ENCODE results near the gene FANCD2OS.
"Not testable (repeated sequence)": the region's sequence is repeated elsewhere in the genome, so short reads cannot be mapped to it uniquely, and the experiment has no call there.

The FANCD2OS gene

GRCh38 chr3:10108091-10108490, at the start of gene FANCD2OS:
FANCD2OS (minus strand) TSS chr3:10108255; CDS start chr3:10104774, 3,481 bp downstream.
- Mint-ChIP-seq H3K4me1 (ENCODE audit: low read depth) (no peaks in the 10 kb centered on the region), H3K4me3 (no peak within 1 kb of the TSS), H3K36me3 (ENCODE audit: low read depth) (peaks cover 16% of the 10 kb centered on the region), H3K27ac (no peak within 1 kb of the TSS), H3K27me3 (no peaks in the 10 kb centered on the region), H3K9me3 (no peaks in the 10 kb centered on the region)
- DNase-seq = no peak

GRCh38 chr3:10157031-10157430, 49.0 kb upstream of the FANCD2OS start:
- Mint-ChIP-seq H3K27me3 (no peaks in the 10 kb centered on the region), H3K4me3 (no peak overlapping the region), H3K27ac (no peak overlapping the region), H3K36me3 (ENCODE audit: low read depth) (peaks cover 38% of the 10 kb centered on the region), H3K4me1 (ENCODE audit: low read depth) (peaks cover 1% of the 10 kb centered on the region), H3K9me3 (no peaks in the 10 kb centered on the region)
- no peak for DNase-seq

GRCh38 chr3:10155658-10156057, 47.6 kb upstream of the FANCD2OS start:
- DNase-seq = no peak
- H3K4me3 Mint-ChIP-seq = no peak overlapping the region
- no peak overlapping the region for H3K27ac Mint-ChIP-seq
- no peaks in the 10 kb centered on the region for H3K9me3 Mint-ChIP-seq
- H3K27me3 Mint-ChIP-seq = no peaks in the 10 kb centered on the region
- H3K36me3 Mint-ChIP-seq (ENCODE audit: low read depth) = peaks cover 51% of the 10 kb centered on the region
- H3K4me1 Mint-ChIP-seq (ENCODE audit: low read depth) = peaks cover 1% of the 10 kb centered on the region

GRCh38 chr3:10155123-10155472, 47.0 kb upstream of the FANCD2OS start:
- Mint-ChIP-seq H3K9me3 (no peaks in the 10 kb centered on the region), H3K36me3 (ENCODE audit: low read depth) (peaks cover 57% of the 10 kb centered on the region)

GRCh38 chr3:10154335-10155122, 46.5 kb upstream of the FANCD2OS start:
- no peak overlapping the region for H3K4me3 Mint-ChIP-seq
- no peaks in the 10 kb centered on the region for H3K27me3 Mint-ChIP-seq
- H3K9me3 Mint-ChIP-seq = no peaks in the 10 kb centered on the region
- H3K27ac Mint-ChIP-seq = peak overlapping the region; percentile 63
- H3K4me1 Mint-ChIP-seq (ENCODE audit: low read depth) = peaks cover 1% of the 10 kb centered on the region
- DNase-seq = no peak
- H3K36me3 Mint-ChIP-seq (ENCODE audit: low read depth) = peaks cover 63% of the 10 kb centered on the region

More at GRCh38 chr3:10155123-10155472, 47.0 kb upstream of the FANCD2OS start:
- DNase-seq = no peak
- Mint-ChIP-seq H3K27me3 (no peaks in the 10 kb centered on the region), H3K4me1 (ENCODE audit: low read depth) (peaks cover 1% of the 10 kb centered on the region), H3K4me3 (no peak overlapping the region), H3K27ac (no peak overlapping the region)

GRCh38 chr3:10150987-10151386, 42.9 kb upstream of the FANCD2OS start:
- DNase-seq = no peak
- Mint-ChIP-seq H3K36me3 (ENCODE audit: low read depth) (peaks cover 90% of the 10 kb centered on the region), H3K4me1 (ENCODE audit: low read depth) (peaks cover 12% of the 10 kb centered on the region), H3K9me3 (no peaks in the 10 kb centered on the region), H3K27me3 (no peaks in the 10 kb centered on the region), H3K4me3 (no peak overlapping the region), H3K27ac (no peak overlapping the region)

GRCh38 chr3:10149226-10149625, 41.2 kb upstream of the FANCD2OS start:
- H3K4me3 Mint-ChIP-seq = no peak overlapping the region
- H3K27ac Mint-ChIP-seq = peak overlapping the region; percentile 77
- H3K9me3 Mint-ChIP-seq = no peaks in the 10 kb centered on the region
- DNase-seq = no peak
- H3K4me1 Mint-ChIP-seq (ENCODE audit: low read depth) = peaks cover 18% of the 10 kb centered on the region
- no peaks in the 10 kb centered on the region for H3K27me3 Mint-ChIP-seq
- peaks cover 85% of the 10 kb centered on the region for H3K36me3 Mint-ChIP-seq (ENCODE audit: low read depth)

- H3K36me3 Mint-ChIP-seq (ENCODE audit: low read depth) = peaks cover 76% of the 10 kb centered on the region
- H3K27ac Mint-ChIP-seq = peak overlapping the region; percentile 45
- no peaks in the 10 kb centered on the region for H3K9me3 Mint-ChIP-seq
- peak overlapping the region; percentile 63 for H3K4me3 Mint-ChIP-seq
- no peaks in the 10 kb centered on the region for H3K27me3 Mint-ChIP-seq
- DNase-seq = no peak
- H3K4me1 Mint-ChIP-seq (ENCODE audit: low read depth) = peaks cover 35% of the 10 kb centered on the region
Observed at GRCh38 chr3:10145685-10146084, 37.6 kb upstream of the FANCD2OS start.

- peaks cover 51% of the 10 kb centered on the region for H3K36me3 Mint-ChIP-seq (ENCODE audit: low read depth)
- H3K9me3 Mint-ChIP-seq = no peaks in the 10 kb centered on the region
- peaks cover 32% of the 10 kb centered on the region for H3K4me1 Mint-ChIP-seq (ENCODE audit: low read depth)
- DNase-seq = peak; percentile 42
- peak overlapping the region; percentile 89 for H3K4me3 Mint-ChIP-seq
- no peaks in the 10 kb centered on the region for H3K27me3 Mint-ChIP-seq
- peak overlapping the region; percentile 97 for H3K27ac Mint-ChIP-seq
Observed at GRCh38 chr3:10142707-10143560, 34.9 kb upstream of the FANCD2OS start.

- Mint-ChIP-seq H3K36me3 (ENCODE audit: low read depth) (peaks cover 35% of the 10 kb centered on the region), H3K27me3 (no peaks in the 10 kb centered on the region), H3K27ac (peak overlapping the region; percentile 97), H3K4me3 (peak overlapping the region; percentile 89), H3K9me3 (no peaks in the 10 kb centered on the region), H3K4me1 (ENCODE audit: low read depth) (peaks cover 26% of the 10 kb centered on the region)
- no peak for DNase-seq
Observed at GRCh38 chr3:10140996-10141546, 33.0 kb upstream of the FANCD2OS start.

GRCh38 chr3:10137178-10137577, 29.1 kb upstream of the FANCD2OS start:
- no peaks in the 10 kb centered on the region for H3K9me3 Mint-ChIP-seq
- H3K27ac Mint-ChIP-seq = no peak overlapping the region
- no peak for DNase-seq
- H3K36me3 Mint-ChIP-seq (ENCODE audit: low read depth) = peaks cover 6% of the 10 kb centered on the region
- H3K4me1 Mint-ChIP-seq (ENCODE audit: low read depth) = peaks cover 6% of the 10 kb centered on the region
- H3K4me3 Mint-ChIP-seq = no peak overlapping the region
- H3K27me3 Mint-ChIP-seq = no peaks in the 10 kb centered on the region

- no peak for DNase-seq
- H3K36me3 Mint-ChIP-seq (ENCODE audit: low read depth) = no peaks in the 10 kb centered on the region
- H3K4me1 Mint-ChIP-seq (ENCODE audit: low read depth) = peaks cover 6% of the 10 kb centered on the region
- H3K27me3 Mint-ChIP-seq = no peaks in the 10 kb centered on the region
- H3K27ac Mint-ChIP-seq = no peak overlapping the region
- H3K9me3 Mint-ChIP-seq = no peaks in the 10 kb centered on the region
- no peak overlapping the region for H3K4me3 Mint-ChIP-seq
Observed at GRCh38 chr3:10136426-10137005, 28.5 kb upstream of the FANCD2OS start.

GRCh38 chr3:10135872-10136271, 27.8 kb upstream of the FANCD2OS start:
- H3K4me1 Mint-ChIP-seq (ENCODE audit: low read depth); H3K27me3 Mint-ChIP-seq; H3K9me3 Mint-ChIP-seq; H3K27ac Mint-ChIP-seq; H3K4me3 Mint-ChIP-seq; H3K36me3 Mint-ChIP-seq (ENCODE audit: low read depth); DNase-seq: not testable (repeated sequence)

- Mint-ChIP-seq H3K27me3 (no peaks in the 10 kb centered on the region), H3K9me3 (no peaks in the 10 kb centered on the region), H3K27ac (peak overlapping the region; percentile 58), H3K36me3 (ENCODE audit: low read depth) (peaks cover 87% of the 10 kb centered on the region), H3K4me3 (no peak overlapping the region), H3K4me1 (ENCODE audit: low read depth) (peaks cover 48% of the 10 kb centered on the region)
- DNase-seq = no peak
Observed at GRCh38 chr3:10122724-10123123, 14.7 kb upstream of the FANCD2OS start.

Data from activated T-cell treated with anti-CD3 and anti-CD28 coated beads, Interleukin-2, amount 50 U/mL, for 24 hours (primary cell).